Upper lobe of left lung (tissue), 6 donors: Measurements from ENCODE around the gene TMEM108. TPM values are rescaled to one million over a fixed set of nuclear protein-coding genes. Genes with fewer than 3 reads are reported as not detected.

Source experiments
- ATAC-seq, 2 donors: fragments of 200-7000 bp; cut with Tn5 transposase; one replicate each; pipeline ENCODE4 v1.9.1; 2022; ENCODE audit warnings: mild to moderate bottlenecking in 2 of 2, moderate library complexity in 2 of 2; ENCODE audit not compliant: low FRiP score in 2 of 2
- DNase-seq, 2 donors: peaks; one replicate each; pipeline ENCODE4 v3.0.0-alpha.2; 2019 to 2020
- H3K27ac ChIP-seq, 4 donors: fragments of 200-600 bp; sonication (generic); one replicate each; pipeline ENCODE4 v1.5.1; 2016 to 2019
- H3K27me3 ChIP-seq, 4 donors: fragments of 200-600 bp; sonication (generic); one replicate each; pipeline ENCODE4 v1.5.1; 2017 to 2019
- H3K36me3 ChIP-seq, 4 donors: fragments of 200-600 bp; sonication (generic); one replicate each; pipeline ENCODE4 v1.5.1; 2016 to 2019
- H3K4me1 ChIP-seq, 4 donors: fragments of 200-600 bp; sonication (generic); one replicate each; pipeline ENCODE4 v1.5.1; 2018 to 2019
- H3K4me3 ChIP-seq, 4 donors: fragments of 200-600 bp; sonication (generic); one replicate each; pipeline ENCODE4 v1.5.1; 2017 to 2019; ENCODE audit warnings: mild to moderate bottlenecking in 2 of 4, moderate library complexity in 1 of 4
- H3K9me3 ChIP-seq, 4 donors: fragments of 200-600 bp; sonication (generic); one replicate each; pipeline ENCODE4 v1.5.1; 2018 to 2019
- CTCF ChIP-seq, 6 experiments: fragments of 450-650 bp in 4 of 6; fragments of 200-600 bp in 2 of 6; sonication (generic) in 2 of 6; IDR thresholded peaks; one replicate each; pipeline ENCODE4 v1.5.1; 2016 to 2019; ENCODE audit warnings: antibody characterized with exemption in 6 of 6
- EP300 ChIP-seq, 4 donors: sonication (generic); formaldehyde crosslinking; IDR thresholded peaks; one replicate each; pipeline ENCODE4 v1.5.1; 2017; ENCODE audit warnings: antibody characterized with exemption in 4 of 4, control low read depth in 2 of 4
- POLR2A ChIP-seq, 4 donors: fragments of 450-650 bp; IDR thresholded peaks; one replicate each; pipeline ENCODE4 v1.5.1; 2016 to 2017; ENCODE audit warnings: antibody characterized with exemption in 4 of 4, mild to moderate bottlenecking in 2 of 4
- POLR2AphosphoS5 ChIP-seq, 2 donors: sonication (generic); formaldehyde crosslinking; IDR thresholded peaks; one replicate each; pipeline ENCODE4 v1.5.1; 2017; ENCODE audit warnings: antibody characterized with exemption in 2 of 2
- WGBS, 2 donors: methylation state at CpG; one replicate each; pipeline ENCODE4 v1.1.5; 2017 to 2018; 5-methylcytosine and 5-hydroxymethylcytosine counted together
- total RNA-seq, 6 donors: library from RNA; depleted of rRNA in 4 of 6; stranded (reverse); fragments of >200 nt in 4 of 6; gene quantifications; one replicate each; pipeline versions ENCODE4 v1.1.0 to v1.2.1, GENCODE V29; 2016 to 2021
- donor health status: DM: no; HTN: no; CAD: no; lungs with moderate emphysema.
- donor health status: DM: no; HTN: yes; CAD: no; lungs with severe emphysema.

The TMEM108 gene
- total RNA-seq, 6 donors from 2014 or later: 3.1 to 13.0 (median 7.9) TPM

- peaks cover 0 to 2% (median 0%) of the 10 kb centered on the region in 4 donors for H3K4me1 ChIP-seq
- no peak for DNase-seq
- H3K27ac ChIP-seq: no peak overlapping the region
- no peak overlapping the region for H3K4me3 ChIP-seq
- no peaks in the 10 kb centered on the region for H3K36me3 ChIP-seq
- H3K27me3 ChIP-seq: no peaks in the 10 kb centered on the region
- WGBS, 2 donors: 92% methylated on average over 2 of the region's 2 CpGs
- ATAC-seq: no peak
- H3K9me3 ChIP-seq: no peaks in the 10 kb centered on the region
- no peak for TF ChIP-seq POLR2A (IDR thresholded peaks at IDR 0.05)
- no peak for TF ChIP-seq POLR2AphosphoS5 (IDR thresholded peaks at IDR 0.05)
- no peak for TF ChIP-seq CTCF (IDR thresholded peaks at IDR 0.05)
- no peak for TF ChIP-seq EP300 (IDR thresholded peaks at IDR 0.05)
Observed at GRCh38 chr3:133181392-133182150, 143.4 kb downstream of the TMEM108 start.

- no peaks in the 10 kb centered on the region for H3K36me3 ChIP-seq
- WGBS, 2 donors: 80 to 85% methylated on average over 4 of the region's 4 CpGs
- TF ChIP-seq POLR2AphosphoS5 (IDR thresholded peaks at IDR 0.05) (no peak), POLR2A (IDR thresholded peaks at IDR 0.05) (no peak), EP300 (IDR thresholded peaks at IDR 0.05) (no peak), CTCF (IDR thresholded peaks at IDR 0.05) (no peak)
- ATAC-seq: no peak
- H3K27me3 ChIP-seq: no peaks in the 10 kb centered on the region
- no peak overlapping the region for H3K27ac ChIP-seq
- no peaks in the 10 kb centered on the region for H3K9me3 ChIP-seq
- H3K4me1 ChIP-seq: peaks cover 0 to 2% (median 0%) of the 10 kb centered on the region in 4 donors
- DNase-seq: no peak
- no peak overlapping the region for H3K4me3 ChIP-seq
Observed at GRCh38 chr3:133187870-133188379, 149.7 kb downstream of the TMEM108 start.

- no peaks in the 10 kb centered on the region for H3K36me3 ChIP-seq
- no peaks in the 10 kb centered on the region for H3K27me3 ChIP-seq
- no peaks in the 10 kb centered on the region for H3K9me3 ChIP-seq
- TF ChIP-seq CTCF (IDR thresholded peaks at IDR 0.05) (no peak), EP300 (IDR thresholded peaks at IDR 0.05) (no peak), POLR2AphosphoS5 (IDR thresholded peaks at IDR 0.05) (no peak), POLR2A (IDR thresholded peaks at IDR 0.05) (no peak)
- peaks cover 0 to 2% (median 0%) of the 10 kb centered on the region in 4 donors for H3K4me1 ChIP-seq
- no peak overlapping the region for H3K4me3 ChIP-seq
- 41 to 47% methylated on average over 1 of the region's 1 CpG for WGBS, 2 donors
- no peak for ATAC-seq
- H3K27ac ChIP-seq: no peak overlapping the region
- DNase-seq: no peak
Observed at GRCh38 chr3:133188996-133189395, 150.8 kb downstream of the TMEM108 start.

GRCh38 chr3:133189893-133190292 is 151.7 kb downstream of the TMEM108 start:
- ATAC-seq (no peak), DNase-seq (no peak)
- no peak overlapping the region for H3K27ac ChIP-seq
- H3K4me3 ChIP-seq: no peak overlapping the region
- 89 to 90% methylated on average over 1 of the region's 1 CpG for WGBS, 2 donors
- H3K36me3 ChIP-seq: no peaks in the 10 kb centered on the region
- no peaks in the 10 kb centered on the region for H3K27me3 ChIP-seq
- TF ChIP-seq CTCF (IDR thresholded peaks at IDR 0.05) (no peak), POLR2AphosphoS5 (IDR thresholded peaks at IDR 0.05) (no peak), POLR2A (IDR thresholded peaks at IDR 0.05) (no peak), EP300 (IDR thresholded peaks at IDR 0.05) (no peak)
- no peaks in the 10 kb centered on the region for H3K9me3 ChIP-seq
- peaks cover 0 to 2% (median 0%) of the 10 kb centered on the region in 4 donors for H3K4me1 ChIP-seq
